ENCODE measurements around the gene PLA2G15. TPM values are rescaled to one million over a fixed set of nuclear protein-coding genes. Genes with fewer than 3 reads are reported as not detected.

PLA2G15 gene
- total RNA-seq, 1 experiment from 2014 or later = 8.7 TPM

DNA sequence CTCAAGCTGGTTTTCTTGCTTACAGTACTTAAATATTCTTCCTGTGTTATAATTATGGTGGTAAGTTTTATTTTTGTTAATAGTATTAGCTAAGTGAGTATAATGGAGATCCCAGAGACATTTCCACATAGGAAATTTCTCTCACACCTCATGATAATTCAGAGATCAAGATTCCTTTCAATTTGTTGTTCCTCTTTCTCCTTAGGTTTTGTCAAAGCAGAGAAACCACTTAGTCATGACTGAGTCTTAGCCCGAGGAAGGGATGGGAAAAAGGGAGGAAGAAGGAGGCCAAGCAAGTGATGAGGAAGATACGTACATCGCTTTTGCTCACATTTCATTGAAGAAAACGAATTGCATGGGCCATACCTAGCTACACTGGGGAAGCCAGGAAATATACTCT, 27.7 kb upstream of the PLA2G15 start:
- no peaks in the 10 kb centered on the region for H3K36me3 ChIP-seq (ENCODE audit: insufficient read depth, low read length)
- no peak overlapping the region for H3K27ac ChIP-seq (ENCODE audit: low read length)
- no peaks in the 10 kb centered on the region for H4K20me1 ChIP-seq (ENCODE audit: insufficient read depth, low read depth, low read length)
- H3K4me2 ChIP-seq (ENCODE audit: low read depth, low read length, poor library complexity, severe bottlenecking) = no peak overlapping the region
- H3K4me3 ChIP-seq (ENCODE audit: low read length) = no peak overlapping the region
- H3K9me3 ChIP-seq (ENCODE audit: low read length) = no peaks in the 10 kb centered on the region
- peak; percentile 36 for DNase-seq
- H2AFZ ChIP-seq (ENCODE audit: low read length) = no peak overlapping the region
- H3K27me3 ChIP-seq (ENCODE audit: low read length) = no peaks in the 10 kb centered on the region
- no peak overlapping the region for H3K9ac ChIP-seq (ENCODE audit: low read length)
- no peaks in the 10 kb centered on the region for H3K9me2 ChIP-seq (replicated peaks; ENCODE audit: insufficient read depth, low read length)
- peaks cover 61% of the 10 kb centered on the region for H3K79me2 ChIP-seq (ENCODE audit: low read length)
- peaks cover 57% of the 10 kb centered on the region for H3K4me1 ChIP-seq (ENCODE audit: low read length)

DNA sequence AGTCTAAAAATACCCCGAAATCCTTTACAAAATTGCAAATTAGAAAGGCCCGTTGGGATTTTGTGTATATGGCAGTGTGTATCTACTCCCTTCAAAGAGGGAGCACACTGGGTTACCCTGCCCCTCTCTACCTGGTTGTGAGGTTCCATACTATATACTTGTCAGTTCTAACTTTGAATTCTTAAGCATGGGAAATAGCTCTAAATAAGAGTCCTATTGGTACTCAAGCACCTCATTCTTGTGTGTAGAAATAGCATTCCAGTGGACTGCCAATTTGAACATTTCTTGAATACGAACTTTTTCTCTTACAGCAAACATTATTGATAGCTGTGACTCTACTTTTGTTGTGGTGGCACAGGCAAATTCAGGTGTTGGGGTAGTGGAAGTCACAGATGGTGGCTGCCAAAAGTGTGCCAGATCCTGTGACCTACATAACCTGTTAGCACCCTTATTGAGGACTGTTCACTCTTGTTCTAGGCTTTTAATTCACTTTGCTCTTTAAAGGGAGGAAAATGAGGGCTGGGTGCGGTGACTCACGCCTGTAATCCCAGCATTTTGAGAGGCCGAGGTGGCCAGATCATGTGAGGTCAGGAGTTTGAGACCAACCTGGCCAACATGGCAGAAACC, 25.3 kb upstream of the PLA2G15 start:
- no peaks in the 10 kb centered on the region for H4K20me1 ChIP-seq (ENCODE audit: insufficient read depth, low read depth, low read length)
- no peak overlapping the region for H2AFZ ChIP-seq (ENCODE audit: low read length)
- no peak overlapping the region; the same call in 1 of the 2 replicates for H3K9ac ChIP-seq (ENCODE audit: low read length)
- no peaks in the 10 kb centered on the region for H3K9me3 ChIP-seq (ENCODE audit: low read length)
- peaks cover 48% of the 10 kb centered on the region for H3K4me1 ChIP-seq (ENCODE audit: low read length)
- H3K4me2 ChIP-seq (ENCODE audit: low read depth, low read length, poor library complexity, severe bottlenecking) = peak overlapping the region; percentile 48
- H3K36me3 ChIP-seq (ENCODE audit: insufficient read depth, low read length) = no peaks in the 10 kb centered on the region
- peak overlapping the region; percentile 61 for H3K27ac ChIP-seq (ENCODE audit: low read length)
- no peak for DNase-seq
- peaks cover 56% of the 10 kb centered on the region for H3K79me2 ChIP-seq (ENCODE audit: low read length)
- H3K27me3 ChIP-seq (ENCODE audit: low read length) = no peaks in the 10 kb centered on the region
- no peaks in the 10 kb centered on the region for H3K9me2 ChIP-seq (replicated peaks; ENCODE audit: insufficient read depth, low read length)
- no peak overlapping the region for H3K4me3 ChIP-seq (ENCODE audit: low read length)

DNA sequence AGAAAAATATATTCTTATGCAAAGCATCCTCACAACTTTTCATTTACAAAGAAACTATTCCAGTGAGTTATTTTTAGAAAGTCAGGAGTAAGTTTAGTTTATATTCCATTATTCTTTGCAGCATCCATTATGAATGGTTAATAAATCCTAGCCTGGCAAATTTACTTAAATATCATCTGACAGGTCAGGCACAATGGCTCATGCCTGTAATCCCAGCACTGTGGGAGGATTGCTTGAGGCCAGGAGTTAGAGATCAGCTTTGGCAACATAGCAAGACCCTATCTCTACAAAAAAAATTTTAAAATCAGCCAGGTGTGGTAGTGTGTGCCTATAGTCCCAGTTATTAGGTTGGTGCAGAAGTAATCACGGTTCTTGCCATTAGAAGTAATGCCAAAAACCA, 22.1 kb upstream of the PLA2G15 start:
- peaks cover 68% of the 10 kb centered on the region for H3K4me1 ChIP-seq (ENCODE audit: low read length)
- no peak overlapping the region for H3K4me3 ChIP-seq (ENCODE audit: low read length)
- H3K9ac ChIP-seq (ENCODE audit: low read length) = no peak overlapping the region
- H3K27ac ChIP-seq (ENCODE audit: low read length) = peak overlapping the region; percentile 67
- H3K9me2 ChIP-seq (replicated peaks; ENCODE audit: insufficient read depth, low read length) = no peaks in the 10 kb centered on the region
- H3K4me2 ChIP-seq (ENCODE audit: low read depth, low read length, poor library complexity, severe bottlenecking) = no peak overlapping the region
- H3K79me2 ChIP-seq (ENCODE audit: low read length) = peaks cover 43% of the 10 kb centered on the region
- H4K20me1 ChIP-seq (ENCODE audit: insufficient read depth, low read depth, low read length) = no peaks in the 10 kb centered on the region
- H3K36me3 ChIP-seq (ENCODE audit: insufficient read depth, low read length) = no peaks in the 10 kb centered on the region
- H3K27me3 ChIP-seq (ENCODE audit: low read length) = no peaks in the 10 kb centered on the region
- no peak for DNase-seq
- no peaks in the 10 kb centered on the region for H3K9me3 ChIP-seq (ENCODE audit: low read length)
- H2AFZ ChIP-seq (ENCODE audit: low read length) = no peak overlapping the region

DNA sequence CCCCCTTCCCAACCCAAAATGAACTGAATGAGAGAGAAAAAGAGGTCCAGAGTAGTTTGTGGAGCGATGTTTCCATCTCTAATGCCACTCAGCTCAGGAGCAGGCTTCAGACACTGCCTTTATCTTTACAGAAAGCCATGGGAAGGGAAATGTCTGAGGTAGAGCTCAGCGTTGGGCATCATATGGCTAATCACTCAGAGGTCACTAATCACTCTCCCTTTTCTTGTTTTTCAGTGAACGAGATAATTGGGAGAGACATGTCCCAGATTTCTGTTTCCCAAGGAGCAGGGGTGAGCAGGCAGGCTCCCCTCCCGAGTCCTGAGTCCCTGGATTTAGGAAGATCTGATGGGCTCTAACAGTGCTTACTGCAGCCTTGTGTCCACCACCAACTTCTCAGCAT, 19.1 kb upstream of the PLA2G15 start:
- Histone ChIP-seq H3K4me2 (ENCODE audit: low read depth, low read length, poor library complexity, severe bottlenecking) (no peak overlapping the region), H3K27me3 (ENCODE audit: low read length) (no peaks in the 10 kb centered on the region), H3K9me2 (replicated peaks; ENCODE audit: insufficient read depth, low read length) (no peaks in the 10 kb centered on the region), H4K20me1 (ENCODE audit: insufficient read depth, low read depth, low read length) (no peaks in the 10 kb centered on the region), H3K4me3 (ENCODE audit: low read length) (no peak overlapping the region), H3K9me3 (ENCODE audit: low read length) (no peaks in the 10 kb centered on the region), H3K27ac (ENCODE audit: low read length) (peak overlapping the region; percentile 50; the same call in 1 of the 2 replicates), H2AFZ (ENCODE audit: low read length) (no peak overlapping the region), H3K36me3 (ENCODE audit: insufficient read depth, low read length) (no peaks in the 10 kb centered on the region), H3K4me1 (ENCODE audit: low read length) (peaks cover 60% of the 10 kb centered on the region), H3K79me2 (ENCODE audit: low read length) (peaks cover 32% of the 10 kb centered on the region), H3K9ac (ENCODE audit: low read length) (no peak overlapping the region)
- no peak for DNase-seq

DNA sequence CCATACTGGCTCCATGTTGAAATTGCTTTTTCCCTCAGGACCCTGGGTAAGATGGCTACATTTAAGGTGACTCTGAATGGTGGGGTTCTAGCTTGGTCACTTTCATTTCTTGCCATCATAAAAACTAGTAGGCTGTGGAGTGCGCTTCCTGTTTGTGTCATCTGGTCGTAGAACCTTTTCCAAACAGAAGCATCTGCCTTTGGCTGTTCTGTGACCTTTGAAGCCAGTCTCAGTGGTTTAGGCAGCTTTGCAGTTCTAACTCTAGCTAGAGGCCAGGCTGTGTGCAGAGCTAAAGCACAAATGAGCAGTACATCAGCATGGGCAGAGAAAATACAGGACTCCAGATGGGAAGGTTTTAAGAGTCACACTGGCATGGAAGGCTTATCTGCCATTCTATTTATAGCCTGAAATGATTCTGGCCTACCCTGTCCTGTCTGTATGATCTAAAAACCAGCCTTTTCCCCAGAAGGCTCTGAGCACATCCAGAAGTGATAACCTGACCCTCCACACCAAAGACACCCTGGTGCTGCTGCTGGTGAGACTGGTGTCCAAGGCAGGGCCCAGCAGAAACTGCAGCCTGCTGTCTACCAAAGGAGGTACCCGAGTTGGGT, 17.9 kb upstream of the PLA2G15 start:
- Histone ChIP-seq H3K79me2 (ENCODE audit: low read length) (peaks cover 22% of the 10 kb centered on the region), H2AFZ (ENCODE audit: low read length) (no peak overlapping the region), H4K20me1 (ENCODE audit: insufficient read depth, low read depth, low read length) (no peaks in the 10 kb centered on the region), H3K9me3 (ENCODE audit: low read length) (no peaks in the 10 kb centered on the region), H3K27me3 (ENCODE audit: low read length) (no peaks in the 10 kb centered on the region), H3K36me3 (ENCODE audit: insufficient read depth, low read length) (no peaks in the 10 kb centered on the region), H3K4me2 (ENCODE audit: low read depth, low read length, poor library complexity, severe bottlenecking) (no peak overlapping the region), H3K4me3 (ENCODE audit: low read length) (no peak overlapping the region), H3K9ac (ENCODE audit: low read length) (no peak overlapping the region), H3K9me2 (replicated peaks; ENCODE audit: insufficient read depth, low read length) (no peaks in the 10 kb centered on the region), H3K27ac (ENCODE audit: low read length) (peak overlapping the region; percentile 69), H3K4me1 (ENCODE audit: low read length) (peaks cover 48% of the 10 kb centered on the region)
- no peak for DNase-seq

DNA sequence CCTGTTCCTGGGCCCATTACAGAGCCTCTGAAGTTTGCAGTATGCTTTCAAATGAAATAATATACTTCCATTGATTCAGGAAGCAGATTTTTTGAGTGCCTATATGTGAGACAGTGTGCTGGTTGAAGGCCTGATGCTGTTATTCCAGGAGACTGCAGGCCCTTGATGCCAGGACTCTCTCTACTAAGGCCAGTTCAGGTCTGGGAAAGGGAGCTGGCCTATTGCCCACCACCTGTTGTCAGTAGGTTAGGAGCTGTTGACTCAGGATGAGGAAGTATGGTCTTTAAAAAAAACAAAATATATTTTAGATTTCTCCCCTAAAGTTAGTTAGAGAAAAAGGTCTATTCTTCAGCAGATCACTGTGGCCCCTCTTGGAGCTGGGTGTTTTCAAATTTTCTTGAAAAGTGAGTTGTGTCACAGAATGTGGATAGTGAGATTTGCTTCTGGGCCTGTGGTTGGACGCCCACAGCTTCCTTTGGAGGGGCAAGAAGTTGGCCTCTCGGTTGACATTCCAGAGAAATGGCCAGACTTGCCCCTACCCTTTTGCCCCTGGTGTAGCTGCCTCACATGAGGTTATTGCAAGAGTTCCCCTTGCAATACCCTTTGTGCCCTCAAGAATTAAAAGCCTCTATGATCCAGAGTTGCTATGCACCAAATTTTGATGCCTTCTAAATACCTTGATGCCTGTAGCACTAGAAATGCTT, 17.2 kb upstream of the PLA2G15 start:
- Histone ChIP-seq H3K4me2 (ENCODE audit: low read depth, low read length, poor library complexity, severe bottlenecking) (no peak overlapping the region), H3K36me3 (ENCODE audit: insufficient read depth, low read length) (no peaks in the 10 kb centered on the region), H3K9ac (ENCODE audit: low read length) (no peak overlapping the region), H3K27me3 (ENCODE audit: low read length) (no peaks in the 10 kb centered on the region), H4K20me1 (ENCODE audit: insufficient read depth, low read depth, low read length) (no peaks in the 10 kb centered on the region), H3K4me3 (ENCODE audit: low read length) (no peak overlapping the region), H3K9me2 (replicated peaks; ENCODE audit: insufficient read depth, low read length) (no peaks in the 10 kb centered on the region), H2AFZ (ENCODE audit: low read length) (no peak overlapping the region), H3K9me3 (ENCODE audit: low read length) (no peaks in the 10 kb centered on the region), H3K4me1 (ENCODE audit: low read length) (peaks cover 41% of the 10 kb centered on the region), H3K27ac (ENCODE audit: low read length) (peak overlapping the region; percentile 69), H3K79me2 (ENCODE audit: low read length) (peaks cover 15% of the 10 kb centered on the region)
- no peak for DNase-seq

DNA sequence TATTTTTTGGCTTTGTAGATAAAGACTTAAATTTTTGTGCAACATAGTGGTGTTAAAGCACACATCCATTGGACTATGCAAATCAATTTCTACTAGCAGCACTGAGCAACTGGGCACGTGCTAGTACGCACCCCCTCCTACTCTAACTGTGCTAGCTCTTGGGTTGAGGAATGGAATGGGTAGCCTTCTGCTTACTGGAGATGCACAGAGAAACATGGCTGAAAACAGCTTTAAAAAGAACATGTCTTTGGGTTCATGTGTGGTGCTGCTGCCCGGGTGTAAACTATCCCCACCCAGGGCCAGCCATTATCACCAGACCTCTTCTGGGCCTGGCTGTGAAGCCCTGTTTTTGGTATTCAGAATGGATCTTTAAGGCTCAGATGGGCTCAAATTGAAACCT, 16.5 kb upstream of the PLA2G15 start:
- Histone ChIP-seq H3K27ac (ENCODE audit: low read length) (peak overlapping the region; percentile 69), H3K27me3 (ENCODE audit: low read length) (no peaks in the 10 kb centered on the region), H3K4me3 (ENCODE audit: low read length) (no peak overlapping the region), H4K20me1 (ENCODE audit: insufficient read depth, low read depth, low read length) (no peaks in the 10 kb centered on the region), H2AFZ (ENCODE audit: low read length) (no peak overlapping the region), H3K9me2 (replicated peaks; ENCODE audit: insufficient read depth, low read length) (no peaks in the 10 kb centered on the region), H3K4me1 (ENCODE audit: low read length) (peaks cover 40% of the 10 kb centered on the region), H3K79me2 (ENCODE audit: low read length) (peaks cover 11% of the 10 kb centered on the region), H3K4me2 (ENCODE audit: low read depth, low read length, poor library complexity, severe bottlenecking) (no peak overlapping the region), H3K36me3 (ENCODE audit: insufficient read depth, low read length) (no peaks in the 10 kb centered on the region), H3K9ac (ENCODE audit: low read length) (no peak overlapping the region), H3K9me3 (ENCODE audit: low read length) (no peaks in the 10 kb centered on the region)
- no peak for DNase-seq

DNA sequence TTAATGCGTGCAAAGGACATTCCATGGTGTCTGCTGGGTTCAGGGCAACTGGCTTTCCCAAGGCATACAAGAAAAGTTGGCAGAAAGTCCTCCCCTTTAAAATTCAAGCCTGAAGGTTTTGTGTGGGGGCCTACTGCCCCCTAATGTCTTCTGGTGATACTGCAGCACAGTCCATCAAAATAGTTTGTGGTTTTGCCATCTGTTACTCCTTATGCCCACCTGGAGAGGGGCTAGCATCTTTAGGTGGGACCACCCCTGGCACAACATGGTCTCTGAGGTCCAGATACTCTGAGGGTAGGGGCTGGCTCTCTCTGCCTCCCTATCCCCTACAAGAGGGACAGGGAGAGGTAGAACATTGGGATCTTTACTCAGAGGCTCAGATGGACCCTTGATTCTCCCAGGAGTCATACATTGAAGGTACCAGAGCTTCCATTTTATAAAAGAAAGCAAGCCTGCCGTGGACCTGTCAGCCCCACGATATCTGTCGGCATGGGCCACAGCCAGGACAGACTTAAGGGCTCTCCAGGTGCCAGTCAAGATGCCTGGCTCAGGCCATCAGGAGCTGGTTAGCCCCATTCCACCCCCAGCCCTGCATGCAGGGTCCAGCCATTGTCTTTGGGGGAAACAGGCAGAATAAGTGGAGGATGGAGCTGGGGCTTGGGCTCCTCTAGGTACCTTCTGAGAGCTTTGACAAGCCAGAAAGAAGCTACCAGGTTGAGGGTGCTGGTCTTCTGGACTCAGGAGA, 15.6 kb upstream of the PLA2G15 start:
- Histone ChIP-seq H3K27me3 (ENCODE audit: low read length) (no peaks in the 10 kb centered on the region), H3K9ac (ENCODE audit: low read length) (no peak overlapping the region), H3K36me3 (ENCODE audit: insufficient read depth, low read length) (no peaks in the 10 kb centered on the region), H3K27ac (ENCODE audit: low read length) (no peak overlapping the region), H3K4me1 (ENCODE audit: low read length) (peaks cover 43% of the 10 kb centered on the region), H3K79me2 (ENCODE audit: low read length) (peaks cover 11% of the 10 kb centered on the region), H4K20me1 (ENCODE audit: insufficient read depth, low read depth, low read length) (no peaks in the 10 kb centered on the region), H3K4me2 (ENCODE audit: low read depth, low read length, poor library complexity, severe bottlenecking) (no peak overlapping the region), H3K9me2 (replicated peaks; ENCODE audit: insufficient read depth, low read length) (no peaks in the 10 kb centered on the region), H2AFZ (ENCODE audit: low read length) (no peak overlapping the region), H3K9me3 (ENCODE audit: low read length) (no peaks in the 10 kb centered on the region), H3K4me3 (ENCODE audit: low read length) (no peak overlapping the region)
- peak; percentile 81 for DNase-seq
